GM12865 (cell line): ENCODE measurements around the gene DYSF.

Experiments used
- DNase-seq: peaks from one replicate; pipeline ENCODE4 v3.0.0; 2010; ENCODE audit warnings: low read depth
- H3K4me3 ChIP-seq: 2 replicates; pipeline ENCODE4 v1.5.1; 2011; ENCODE audit warnings: mild to moderate bottlenecking, low read depth, low read length, control low read depth
- CTCF ChIP-seq: IDR thresholded peaks from 2 replicates; pipeline ENCODE4 v1.5.1; 2011; ENCODE audit warnings: low read length, control low read depth, low read depth, inconsistent platforms; ENCODE audit not compliant: insufficient read depth; ENCODE audit errors: missing control alignments

Gene DYSF

GRCh38 chr2:71500426-71501079 lies 47.2 kb downstream of the DYSF start:
- no peak for TF ChIP-seq CTCF
- no peak overlapping the region for H3K4me3 ChIP-seq
- DNase-seq: no peak

GRCh38 chr2:71502941-71503738 lies 49.8 kb downstream of the DYSF start:
- no peak for DNase-seq
- TF ChIP-seq CTCF: no peak
- no peak overlapping the region for H3K4me3 ChIP-seq

- H3K4me3 ChIP-seq: no peak overlapping the region
- DNase-seq: no peak
- no peak for TF ChIP-seq CTCF
Observed at GRCh38 chr2:71503837-71504236, 50.5 kb downstream of the DYSF start.

GRCh38 chr2:71504611-71505010 lies 51.2 kb downstream of the DYSF start:
- DNase-seq: no peak
- no peak overlapping the region for H3K4me3 ChIP-seq
- no peak for TF ChIP-seq CTCF

- no peak for TF ChIP-seq CTCF
- DNase-seq: no peak
- no peak overlapping the region for H3K4me3 ChIP-seq
Observed at GRCh38 chr2:71505086-71505769, 51.9 kb downstream of the DYSF start.

GRCh38 chr2:71505770-71506140 lies 52.4 kb downstream of the DYSF start:
- no peak overlapping the region for H3K4me3 ChIP-seq
- no peak for DNase-seq
- TF ChIP-seq CTCF: no peak
